WTC11 (cell line): ENCODE data around the gene CRELD1. TPM values are rescaled to one million over a fixed set of nuclear protein-coding genes. Genes with fewer than 3 reads are reported as not detected.
A peak's percentile ranks its signal among the peaks of the same experiment; 100 is the strongest.

ENCODE experiments used
- ATAC-seq: fragments of 200-7000 bp; cut with Tn5 transposase; 2 replicates; pipeline ENCODE4 v1.10.0; 2021; ENCODE audit warnings: mild to moderate bottlenecking, moderate library complexity
- CTCF ChIA-PET: fragments of 300-600 bp; sonication (Branson Sonifier 250); formaldehyde crosslinking; loops from one replicate; lab custom pipeline; 2021; ENCODE audit warnings: antibody characterized with exemption; lab: Charles Lee
- POLR2A ChIA-PET: fragments of 350-600 bp; sonication (Branson Sonifier 250); formaldehyde crosslinking; loops from one replicate; lab custom pipeline; 2021; ENCODE audit warnings: antibody characterized with exemption; lab: Charles Lee
- DNase-seq: peaks from one replicate; pipeline ENCODE4 v3.0.0; 2021; ENCODE audit warnings: low spot score
- H3K27ac Mint-ChIP-seq: 2 replicates; pipeline ENCODE4 v1.8.0; 2021; ENCODE audit warnings: mixed read lengths
- H3K27me3 Mint-ChIP-seq: 2 replicates; pipeline ENCODE4 v1.8.0; 2021; ENCODE audit warnings: low read depth, mild to moderate bottlenecking, moderate library complexity, mixed read lengths
- H3K36me3 Mint-ChIP-seq: 2 replicates; pipeline ENCODE4 v1.8.0; 2021; ENCODE audit warnings: mixed read lengths
- H3K4me1 Mint-ChIP-seq: 2 replicates; pipeline ENCODE4 v1.8.0; 2022; ENCODE audit warnings: mixed read lengths
- H3K4me3 Mint-ChIP-seq: 2 replicates; pipeline ENCODE4 v1.8.0; 2021; ENCODE audit warnings: mild to moderate bottlenecking, moderate library complexity, mixed read lengths
- H3K9me3 Mint-ChIP-seq: 2 replicates; pipeline ENCODE4 v1.8.0; 2021; ENCODE audit warnings: mixed read lengths
- ATF3 ChIP-seq: sonication (generic); formaldehyde crosslinking; conservative IDR thresholded peaks from 2 replicates; pipeline ENCODE4 v1.8.1; 2022; ENCODE audit warnings: mild to moderate bottlenecking, missing genetic modification reagents
- FOXP1 ChIP-seq: sonication (generic); formaldehyde crosslinking; IDR thresholded peaks from 2 replicates; pipeline ENCODE4 v1.8.0; 2022; ENCODE audit warnings: missing genetic modification reagents, mild to moderate bottlenecking, moderate library complexity, borderline replicate concordance
- JUN ChIP-seq: sonication (generic); formaldehyde crosslinking; IDR thresholded peaks from 2 replicates; pipeline ENCODE4 v1.8.0; 2023; ENCODE audit warnings: mild to moderate bottlenecking, missing genetic modification reagents
- ZBTB43 ChIP-seq: sonication (generic); formaldehyde crosslinking; IDR thresholded peaks from 2 replicates; pipeline ENCODE4 v1.8.1; 2023; ENCODE audit warnings: mild to moderate bottlenecking, missing genetic modification reagents
- ZNF121 ChIP-seq: sonication (generic); formaldehyde crosslinking; IDR thresholded peaks from 2 replicates; pipeline ENCODE4 v1.8.0; 2023; ENCODE audit warnings: missing genetic modification reagents
- total RNA-seq: library from RNA; stranded (reverse); gene quantifications from 3 replicates; pipeline ENCODE4 v1.2.3, GENCODE V29; 2021
- TF ChIP-seq, protein P1 (sequence below): fragments of 250-450 bp; sonication (Bioruptor Pico); IDR thresholded peaks from 2 replicates; pipeline ENCODE4 v1.9.0; 2021; ENCODE audit warnings: moderate library complexity, mild to moderate bottlenecking, inconsistent platforms, borderline replicate concordance
- TF ChIP-seq, protein P2 (sequence below): fragments of 250-450 bp; sonication (Bioruptor Pico); IDR thresholded peaks from 2 replicates; pipeline ENCODE4 v2.1.2; 2022; ENCODE audit warnings: mild to moderate bottlenecking, moderate library complexity
- TF ChIP-seq, protein P3 (sequence below): fragments of 200-600 bp; IDR thresholded peaks from 2 replicates; pipeline ENCODE4 v1.8.0; 2022; ENCODE audit warnings: antibody characterized with exemption
- TF ChIP-seq, protein P4 (sequence below): sonication (generic); formaldehyde crosslinking; IDR thresholded peaks from 2 replicates; pipeline ENCODE4 v1.8.0; 2023; ENCODE audit warnings: missing genetic modification reagents
- TF ChIP-seq, protein P5 (sequence below): sonication (generic); formaldehyde crosslinking; IDR thresholded peaks from 2 replicates; pipeline ENCODE4 v1.8.0; 2022; ENCODE audit warnings: missing genetic modification reagents

CRELD1 gene
- total RNA-seq, 1 experiment from 2014 or later = 18.8 TPM

GRCh38 chr3:9978710-9979305 is 45.2 kb downstream of the CRELD1 start:
- ATAC-seq (no peak), DNase-seq (no peak)
- no peak overlapping the region for H3K4me3 Mint-ChIP-seq
- peak overlapping the region; percentile 45; the same call in 1 of the 2 replicates for H3K27ac Mint-ChIP-seq
- H3K27me3 Mint-ChIP-seq = no peaks in the 10 kb centered on the region
- peaks cover 23% of the 10 kb centered on the region for H3K36me3 Mint-ChIP-seq
- no peaks in the 10 kb centered on the region for H3K4me1 Mint-ChIP-seq
- H3K9me3 Mint-ChIP-seq = no peaks in the 10 kb centered on the region
- no peak for TF ChIP-seq JUN
- TF ChIP-seq, protein P1, sequence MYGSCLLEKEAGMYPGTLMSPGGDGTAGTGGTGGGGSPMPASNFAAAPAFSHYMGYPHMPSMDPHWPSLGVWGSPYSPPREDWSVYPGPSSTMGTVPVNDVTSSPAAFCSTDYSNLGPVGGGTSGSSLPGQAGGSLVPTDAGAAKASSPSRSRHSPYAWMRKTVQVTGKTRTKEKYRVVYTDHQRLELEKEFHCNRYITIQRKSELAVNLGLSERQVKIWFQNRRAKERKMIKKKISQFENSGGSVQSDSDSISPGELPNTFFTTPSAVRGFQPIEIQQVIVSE (CRISPR knock-in tag) = no peak
- TF ChIP-seq, protein P2, sequence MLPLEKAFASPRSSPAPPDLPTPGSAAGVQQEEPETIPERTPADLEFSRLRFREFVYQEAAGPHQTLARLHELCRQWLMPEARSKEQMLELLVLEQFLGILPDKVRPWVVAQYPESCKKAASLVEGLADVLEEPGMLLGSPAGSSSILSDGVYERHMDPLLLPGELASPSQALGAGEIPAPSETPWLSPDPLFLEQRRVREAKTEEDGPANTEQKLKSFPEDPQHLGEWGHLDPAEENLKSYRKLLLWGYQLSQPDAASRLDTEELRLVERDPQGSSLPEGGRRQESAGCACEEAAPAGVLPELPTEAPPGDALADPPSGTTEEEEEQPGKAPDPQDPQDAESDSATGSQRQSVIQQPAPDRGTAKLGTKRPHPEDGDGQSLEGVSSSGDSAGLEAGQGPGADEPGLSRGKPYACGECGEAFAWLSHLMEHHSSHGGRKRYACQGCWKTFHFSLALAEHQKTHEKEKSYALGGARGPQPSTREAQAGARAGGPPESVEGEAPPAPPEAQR (CRISPR knock-in tag) = no peak
- TF ChIP-seq FOXP1 (CRISPR knock-in tag) = no peak
- TF ChIP-seq, protein P3, sequence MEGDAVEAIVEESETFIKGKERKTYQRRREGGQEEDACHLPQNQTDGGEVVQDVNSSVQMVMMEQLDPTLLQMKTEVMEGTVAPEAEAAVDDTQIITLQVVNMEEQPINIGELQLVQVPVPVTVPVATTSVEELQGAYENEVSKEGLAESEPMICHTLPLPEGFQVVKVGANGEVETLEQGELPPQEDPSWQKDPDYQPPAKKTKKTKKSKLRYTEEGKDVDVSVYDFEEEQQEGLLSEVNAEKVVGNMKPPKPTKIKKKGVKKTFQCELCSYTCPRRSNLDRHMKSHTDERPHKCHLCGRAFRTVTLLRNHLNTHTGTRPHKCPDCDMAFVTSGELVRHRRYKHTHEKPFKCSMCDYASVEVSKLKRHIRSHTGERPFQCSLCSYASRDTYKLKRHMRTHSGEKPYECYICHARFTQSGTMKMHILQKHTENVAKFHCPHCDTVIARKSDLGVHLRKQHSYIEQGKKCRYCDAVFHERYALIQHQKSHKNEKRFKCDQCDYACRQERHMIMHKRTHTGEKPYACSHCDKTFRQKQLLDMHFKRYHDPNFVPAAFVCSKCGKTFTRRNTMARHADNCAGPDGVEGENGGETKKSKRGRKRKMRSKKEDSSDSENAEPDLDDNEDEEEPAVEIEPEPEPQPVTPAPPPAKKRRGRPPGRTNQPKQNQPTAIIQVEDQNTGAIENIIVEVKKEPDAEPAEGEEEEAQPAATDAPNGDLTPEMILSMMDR = no peak
- ChIA-PET CTCF (interaction anchor here (1.2 kb wide), 1 partner anchor 27 kb away, joined by 3 read pairs; no protein-coding TSS in a partner anchor), POLR2A (no interaction called here)

DNA sequence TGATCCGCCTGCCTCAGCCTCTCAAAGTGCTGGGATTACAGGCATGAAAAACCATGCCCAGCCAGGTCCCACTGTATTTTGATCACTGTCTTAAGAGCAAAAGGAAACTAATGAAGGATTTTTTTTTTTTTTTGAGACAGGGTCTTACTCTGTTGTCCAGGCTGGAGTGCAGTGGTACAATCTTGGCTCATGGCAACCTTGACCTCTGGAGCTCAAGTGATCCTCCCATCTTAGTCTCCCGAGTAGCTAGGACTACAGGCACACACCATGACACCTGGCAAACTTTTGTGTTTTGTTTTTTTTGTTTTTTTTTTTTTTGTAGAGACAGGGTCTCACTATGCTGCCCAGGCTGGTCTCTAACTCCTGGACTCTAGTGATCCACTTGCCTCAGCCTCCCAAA is 46.6 kb downstream of the CRELD1 start:
- Mint-ChIP-seq H3K27ac (no peak overlapping the region), H3K4me1 (no peaks in the 10 kb centered on the region), H3K9me3 (no peaks in the 10 kb centered on the region), H3K27me3 (no peaks in the 10 kb centered on the region), H3K36me3 (peaks cover 14% of the 10 kb centered on the region), H3K4me3 (no peak overlapping the region)
- no peak for DNase-seq
- no peak for TF ChIP-seq ZBTB43 (CRISPR knock-in tag)
- TF ChIP-seq ZNF121 (CRISPR knock-in tag) = 0 out of 2 replicates have a peak, but pooled peaks have one; percentile 28
- ChIA-PET POLR2A (interaction anchor here (0.9 kb wide), 1 partner anchor 16 kb away, joined by 3 read pairs; no protein-coding TSS in a partner anchor), CTCF (no interaction called here)
- no peak for ATAC-seq

GRCh38 chr3:9986230-9986725 is 52.6 kb downstream of the CRELD1 start:
- no peaks in the 10 kb centered on the region for H3K9me3 Mint-ChIP-seq
- H3K27ac Mint-ChIP-seq = peak overlapping the region; percentile 93
- no peak for TF ChIP-seq ATF3 (CRISPR knock-in tag)
- TF ChIP-seq, protein P4, sequence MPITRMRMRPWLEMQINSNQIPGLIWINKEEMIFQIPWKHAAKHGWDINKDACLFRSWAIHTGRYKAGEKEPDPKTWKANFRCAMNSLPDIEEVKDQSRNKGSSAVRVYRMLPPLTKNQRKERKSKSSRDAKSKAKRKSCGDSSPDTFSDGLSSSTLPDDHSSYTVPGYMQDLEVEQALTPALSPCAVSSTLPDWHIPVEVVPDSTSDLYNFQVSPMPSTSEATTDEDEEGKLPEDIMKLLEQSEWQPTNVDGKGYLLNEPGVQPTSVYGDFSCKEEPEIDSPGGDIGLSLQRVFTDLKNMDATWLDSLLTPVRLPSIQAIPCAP = 0 out of 2 replicates have a peak, but pooled peaks have one; percentile 29
- TF ChIP-seq, protein P5, sequence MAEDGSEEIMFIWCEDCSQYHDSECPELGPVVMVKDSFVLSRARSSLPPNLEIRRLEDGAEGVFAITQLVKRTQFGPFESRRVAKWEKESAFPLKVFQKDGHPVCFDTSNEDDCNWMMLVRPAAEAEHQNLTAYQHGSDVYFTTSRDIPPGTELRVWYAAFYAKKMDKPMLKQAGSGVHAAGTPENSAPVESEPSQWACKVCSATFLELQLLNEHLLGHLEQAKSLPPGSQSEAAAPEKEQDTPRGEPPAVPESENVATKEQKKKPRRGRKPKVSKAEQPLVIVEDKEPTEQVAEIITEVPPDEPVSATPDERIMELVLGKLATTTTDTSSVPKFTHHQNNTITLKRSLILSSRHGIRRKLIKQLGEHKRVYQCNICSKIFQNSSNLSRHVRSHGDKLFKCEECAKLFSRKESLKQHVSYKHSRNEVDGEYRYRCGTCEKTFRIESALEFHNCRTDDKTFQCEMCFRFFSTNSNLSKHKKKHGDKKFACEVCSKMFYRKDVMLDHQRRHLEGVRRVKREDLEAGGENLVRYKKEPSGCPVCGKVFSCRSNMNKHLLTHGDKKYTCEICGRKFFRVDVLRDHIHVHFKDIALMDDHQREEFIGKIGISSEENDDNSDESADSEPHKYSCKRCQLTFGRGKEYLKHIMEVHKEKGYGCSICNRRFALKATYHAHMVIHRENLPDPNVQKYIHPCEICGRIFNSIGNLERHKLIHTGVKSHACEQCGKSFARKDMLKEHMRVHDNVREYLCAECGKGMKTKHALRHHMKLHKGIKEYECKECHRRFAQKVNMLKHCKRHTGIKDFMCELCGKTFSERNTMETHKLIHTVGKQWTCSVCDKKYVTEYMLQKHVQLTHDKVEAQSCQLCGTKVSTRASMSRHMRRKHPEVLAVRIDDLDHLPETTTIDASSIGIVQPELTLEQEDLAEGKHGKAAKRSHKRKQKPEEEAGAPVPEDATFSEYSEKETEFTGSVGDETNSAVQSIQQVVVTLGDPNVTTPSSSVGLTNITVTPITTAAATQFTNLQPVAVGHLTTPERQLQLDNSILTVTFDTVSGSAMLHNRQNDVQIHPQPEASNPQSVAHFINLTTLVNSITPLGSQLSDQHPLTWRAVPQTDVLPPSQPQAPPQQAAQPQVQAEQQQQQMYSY = 0 out of 2 replicates have a peak, but pooled peaks have one; percentile 48
- H3K27me3 Mint-ChIP-seq = no peaks in the 10 kb centered on the region
- H3K4me1 Mint-ChIP-seq = peaks cover 14% of the 10 kb centered on the region
- ATAC-seq (peak; percentile 43), DNase-seq (no peak)
- ChIA-PET POLR2A (interaction anchor here (0.7 to 2.4 kb wide), 6 partner anchors 18 to 267 kb away, joined by 3 to 12 read pairs (median 3); partner anchors contain the start of gene FANCD2), CTCF (interaction anchor here (0.6 to 2.4 kb wide), 4 partner anchors 25 to 279 kb away, joined by 3 to 14 read pairs (median 3); no protein-coding TSS in a partner anchor)
- H3K4me3 Mint-ChIP-seq = peak overlapping the region; percentile 97
- peaks cover 16% of the 10 kb centered on the region for H3K36me3 Mint-ChIP-seq
